Left ventricle myocardium inferior (tissue), 1 donor: Measurements from ENCODE around the gene WIPF3. TPM values are rescaled to one million over a fixed set of nuclear protein-coding genes. Genes with fewer than 3 reads are reported as not detected.

ENCODE experiments used
- DNase-seq: peaks from one replicate; pipeline ENCODE4 v3.0.0-alpha.2; 2020
- H3K27ac ChIP-seq: fragments of 200-600 bp; replicated peaks from 2 replicates; pipeline ENCODE4 v1.8.0; 2021
- H3K27me3 ChIP-seq: fragments of 200-600 bp; 2 replicates; pipeline ENCODE4 v1.8.0; 2021; ENCODE audit warnings: low read depth
- H3K36me3 ChIP-seq: fragments of 200-600 bp; 2 replicates; pipeline ENCODE4 v1.8.0; 2021
- H3K4me1 ChIP-seq: fragments of 200-600 bp; 2 replicates; pipeline ENCODE4 v1.8.0; 2021
- H3K4me3 ChIP-seq: fragments of 200-600 bp; 2 replicates; pipeline ENCODE4 v1.8.0; 2021; ENCODE audit warnings: mild to moderate bottlenecking, moderate library complexity
- H3K9me3 ChIP-seq: fragments of 200-600 bp; replicated peaks from 2 replicates; pipeline ENCODE4 v1.8.0; 2021
- intact Hi-C: fragments of 100-400 bp; cut with micrococcal nuclease; formaldehyde crosslinking; loops from one replicate; pipeline ENCODE4 v1.11.0; 2022
- total RNA-seq: library from RNA; stranded (reverse); fragmentation: NEBNext Ultra II Directional; extraction: Animal tissue kit (Norgen Biotek cat#: 25700); gene quantifications from one replicate; pipeline ENCODE4 v1.2.1, GENCODE V29; 2021
- TF ChIP-seq, protein P1 (sequence below): fragments of 200-600 bp; IDR thresholded peaks from 2 replicates; pipeline ENCODE4 v1.8.0; 2021; ENCODE audit warnings: antibody characterized with exemption, mild to moderate bottlenecking, borderline replicate concordance
- donor health status: DM: no; HTN: yes; CAD: no; lungs with severe emphysema.

The WIPF3 gene
- total RNA-seq, 1 donor from 2014 or later, result 8.0 TPM

DNA sequence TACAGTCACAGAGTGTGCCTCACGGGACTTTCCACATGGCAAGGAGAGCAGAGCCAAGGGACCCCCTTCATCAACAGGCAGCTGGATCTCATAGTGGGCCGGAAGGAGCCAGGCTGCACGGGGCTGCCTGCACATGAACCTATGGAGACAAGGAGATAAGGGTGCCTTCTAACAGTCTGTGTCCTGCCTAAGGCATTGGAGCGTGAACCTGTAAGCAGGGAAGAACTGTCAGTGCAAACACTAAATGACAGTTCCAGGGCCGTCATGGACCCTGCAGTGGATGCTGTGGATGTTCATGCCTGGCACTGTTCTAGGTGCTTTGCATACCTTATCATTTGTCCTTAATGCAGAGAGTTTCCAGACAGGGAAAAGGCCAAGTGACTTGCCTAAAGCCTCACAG lies 85.9 kb downstream of the WIPF3 start:
- Histone ChIP-seq H3K4me3 (no peak overlapping the region), H3K9me3 (peaks cover 5% of the 10 kb centered on the region), H3K36me3 (peaks cover 2% of the 10 kb centered on the region), H3K27ac (no peak overlapping the region), H3K4me1 (no peaks in the 10 kb centered on the region), H3K27me3 (no peaks in the 10 kb centered on the region)
- DNase-seq, result no peak
- TF ChIP-seq, protein P1, sequence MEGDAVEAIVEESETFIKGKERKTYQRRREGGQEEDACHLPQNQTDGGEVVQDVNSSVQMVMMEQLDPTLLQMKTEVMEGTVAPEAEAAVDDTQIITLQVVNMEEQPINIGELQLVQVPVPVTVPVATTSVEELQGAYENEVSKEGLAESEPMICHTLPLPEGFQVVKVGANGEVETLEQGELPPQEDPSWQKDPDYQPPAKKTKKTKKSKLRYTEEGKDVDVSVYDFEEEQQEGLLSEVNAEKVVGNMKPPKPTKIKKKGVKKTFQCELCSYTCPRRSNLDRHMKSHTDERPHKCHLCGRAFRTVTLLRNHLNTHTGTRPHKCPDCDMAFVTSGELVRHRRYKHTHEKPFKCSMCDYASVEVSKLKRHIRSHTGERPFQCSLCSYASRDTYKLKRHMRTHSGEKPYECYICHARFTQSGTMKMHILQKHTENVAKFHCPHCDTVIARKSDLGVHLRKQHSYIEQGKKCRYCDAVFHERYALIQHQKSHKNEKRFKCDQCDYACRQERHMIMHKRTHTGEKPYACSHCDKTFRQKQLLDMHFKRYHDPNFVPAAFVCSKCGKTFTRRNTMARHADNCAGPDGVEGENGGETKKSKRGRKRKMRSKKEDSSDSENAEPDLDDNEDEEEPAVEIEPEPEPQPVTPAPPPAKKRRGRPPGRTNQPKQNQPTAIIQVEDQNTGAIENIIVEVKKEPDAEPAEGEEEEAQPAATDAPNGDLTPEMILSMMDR, result no peak
- intact Hi-C loops, result no loop called here

DNA sequence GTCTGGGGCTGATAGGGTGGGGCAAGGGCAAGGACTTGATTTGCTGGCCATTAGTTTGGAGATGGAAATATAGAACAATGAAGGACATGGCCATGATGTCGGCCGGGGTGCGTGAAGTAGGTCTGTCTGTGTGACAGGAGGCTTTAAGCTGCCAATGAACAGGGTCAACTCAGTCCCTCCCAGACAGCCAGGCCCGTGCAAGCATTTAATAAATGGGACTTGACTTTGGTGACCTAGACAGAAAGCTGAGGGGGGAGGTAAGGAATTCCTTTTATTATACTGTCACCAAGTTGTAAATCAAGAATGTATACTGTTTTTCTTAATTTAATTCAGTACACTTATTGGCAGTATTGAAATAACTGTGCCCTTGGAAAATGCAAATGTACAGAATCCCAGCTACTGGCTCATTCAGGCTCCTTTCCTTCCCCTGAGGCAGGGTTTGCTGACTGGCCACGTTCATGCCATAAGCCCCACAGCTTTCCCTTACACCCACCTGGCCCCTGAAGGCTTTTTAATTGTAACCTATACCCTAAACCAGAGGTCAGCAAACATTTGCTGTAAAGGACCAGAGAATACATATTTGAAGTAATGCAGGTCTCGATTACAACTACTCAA lies 87.2 kb downstream of the WIPF3 start:
- no peak overlapping the region for H3K27ac ChIP-seq
- no peak overlapping the region for H3K4me3 ChIP-seq
- intact Hi-C loops, result no loop called here
- H3K4me1 ChIP-seq, result no peaks in the 10 kb centered on the region
- H3K9me3 ChIP-seq, result peaks cover 6% of the 10 kb centered on the region
- TF ChIP-seq, protein P1, result no peak
- no peaks in the 10 kb centered on the region for H3K27me3 ChIP-seq
- no peak for DNase-seq
- H3K36me3 ChIP-seq, result no peaks in the 10 kb centered on the region

DNA sequence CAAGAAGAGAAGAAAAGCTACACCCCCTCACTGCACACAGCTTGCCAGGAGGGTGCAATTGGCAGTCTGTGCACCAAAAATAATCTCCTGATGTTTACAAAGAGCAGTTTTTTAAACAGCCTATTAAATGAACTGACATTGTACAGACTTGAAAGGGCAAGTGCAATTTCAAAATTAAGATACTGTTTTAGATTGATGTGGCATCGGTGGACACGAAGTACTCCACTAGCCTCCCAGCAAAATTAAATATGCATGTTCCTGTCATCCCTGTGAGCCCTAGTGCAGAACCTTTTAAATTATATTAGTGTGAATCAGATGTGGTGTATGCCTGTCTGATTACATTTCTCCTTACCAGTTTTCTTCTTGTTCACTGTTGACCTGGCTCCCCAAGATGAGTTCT lies 87.9 kb downstream of the WIPF3 start:
- no peaks in the 10 kb centered on the region for H3K36me3 ChIP-seq
- H3K4me1 ChIP-seq, result no peaks in the 10 kb centered on the region
- no peaks in the 10 kb centered on the region for H3K27me3 ChIP-seq
- intact Hi-C loops, result no loop called here
- TF ChIP-seq, protein P1, result no peak
- H3K4me3 ChIP-seq, result no peak overlapping the region
- no peak overlapping the region for H3K27ac ChIP-seq
- DNase-seq, result no peak
- H3K9me3 ChIP-seq, result peaks cover 10% of the 10 kb centered on the region

DNA sequence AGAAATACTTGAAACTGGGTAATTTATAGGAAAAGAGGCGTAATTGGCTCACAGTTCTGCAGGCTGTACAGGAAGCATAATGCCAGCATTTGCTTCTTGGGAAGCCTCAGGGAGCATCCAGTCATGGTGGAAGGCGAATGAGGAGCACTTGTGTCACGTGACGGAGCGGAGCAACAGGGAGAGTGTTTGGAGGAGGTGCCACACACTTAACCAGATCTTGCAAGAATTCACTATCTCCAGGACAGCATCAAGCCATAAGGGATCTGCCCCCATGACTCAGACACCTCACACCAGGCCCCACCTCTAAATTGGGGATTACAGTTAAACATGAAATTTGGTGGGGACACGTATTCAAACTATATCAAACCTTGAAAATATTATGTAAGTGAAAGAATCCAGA lies 89.3 kb downstream of the WIPF3 start:
- Histone ChIP-seq H3K27me3 (no peaks in the 10 kb centered on the region), H3K9me3 (peaks cover 10% of the 10 kb centered on the region), H3K27ac (no peak overlapping the region), H3K4me3 (no peak overlapping the region), H3K36me3 (no peaks in the 10 kb centered on the region), H3K4me1 (no peaks in the 10 kb centered on the region)
- TF ChIP-seq, protein P1, result no peak
- no peak for DNase-seq
- intact Hi-C loops, result no loop called here

DNA sequence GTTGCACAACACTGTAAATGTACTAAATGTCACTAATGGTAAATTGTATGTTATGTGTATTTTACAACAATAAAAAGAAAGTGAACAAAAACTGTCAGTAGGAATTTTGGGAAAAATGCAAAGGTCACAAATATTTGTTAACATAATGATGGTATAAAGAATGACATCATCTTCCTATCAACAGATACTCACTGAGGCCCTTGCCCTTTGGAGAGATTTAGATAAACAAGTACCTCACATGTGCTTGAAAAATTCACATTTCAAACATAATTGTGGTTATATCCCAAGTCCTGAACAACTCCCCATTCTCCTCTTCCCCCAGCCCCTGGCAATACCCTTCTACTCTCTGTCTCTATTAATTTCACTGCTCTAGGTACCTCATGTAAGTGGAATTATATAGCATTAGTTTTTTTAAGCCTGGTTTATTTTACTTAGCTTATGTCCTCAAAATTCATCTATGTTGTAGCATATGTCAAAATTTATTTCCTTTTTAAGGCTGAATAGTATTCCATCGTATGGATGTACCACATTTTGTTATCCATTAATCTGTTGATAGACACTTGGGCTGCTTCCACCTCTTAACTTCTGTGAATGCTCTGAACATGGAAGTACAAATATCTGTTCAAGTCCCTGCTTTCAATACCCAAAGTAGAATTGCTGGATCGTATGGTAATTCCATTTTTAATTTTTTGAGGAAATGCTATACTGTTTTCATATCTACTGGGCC lies 90.5 kb downstream of the WIPF3 start:
- H3K36me3 ChIP-seq, result no peaks in the 10 kb centered on the region
- intact Hi-C loops, result no loop called here
- no peak for DNase-seq

More for the DNA sequence above, 90.5 kb downstream of the WIPF3 start:
- TF ChIP-seq, protein P1, result no peak
- H3K27ac ChIP-seq, result no peak overlapping the region
- H3K9me3 ChIP-seq, result peaks cover 10% of the 10 kb centered on the region
- H3K27me3 ChIP-seq, result no peaks in the 10 kb centered on the region
- H3K4me1 ChIP-seq, result no peaks in the 10 kb centered on the region
- no peak overlapping the region for H3K4me3 ChIP-seq
